ENCODE measurements around the gene NFATC2.

Gene NFATC2

DNA sequence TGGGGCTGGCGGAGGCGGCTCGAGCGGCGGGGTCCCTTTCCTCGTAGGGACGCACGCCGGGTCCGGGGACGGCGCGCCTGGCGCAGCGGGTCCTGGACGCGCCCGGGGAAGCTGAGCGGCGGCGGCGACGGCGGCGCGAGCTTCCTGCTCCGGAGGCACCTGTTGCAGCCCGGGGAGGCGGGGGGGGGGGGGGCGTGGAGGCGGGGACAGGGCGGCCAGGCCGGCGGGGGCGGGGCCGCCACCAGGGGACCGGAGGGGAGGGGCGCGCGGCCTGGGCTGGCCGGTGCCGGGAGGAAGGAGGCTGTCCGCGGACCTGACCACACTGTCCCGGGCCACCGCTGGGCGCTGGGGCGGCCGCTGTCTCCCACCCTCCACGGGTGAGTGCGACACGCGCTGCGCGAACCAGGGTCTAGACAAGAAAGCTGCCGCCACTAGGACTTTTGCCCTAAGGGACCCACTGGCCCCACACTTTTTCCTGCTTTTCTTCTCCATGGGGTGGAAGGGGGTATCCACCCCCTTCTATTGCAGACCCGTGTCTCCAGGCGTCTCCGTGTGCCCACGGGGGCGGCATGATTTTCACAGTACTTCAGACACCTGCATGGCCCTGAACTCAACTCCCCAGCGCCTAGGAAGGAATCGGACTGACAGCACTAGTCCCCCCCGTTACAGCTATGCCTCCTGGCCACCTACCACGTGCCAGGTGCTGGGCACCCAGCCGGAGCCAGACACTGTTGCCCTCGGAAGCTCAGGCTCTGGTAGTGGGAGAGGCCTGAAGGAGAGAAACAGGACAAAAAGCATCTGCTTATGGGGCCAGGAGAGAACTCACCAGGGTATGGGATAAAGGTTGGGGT lies at the start of gene NFATC2:
Gene NFATC2 (minus strand): TSS at position 149 of the 851 bp plus-strand sequence. CDS start 220 bp downstream, outside the sequence.
- peak within 1 kb of the TSS; percentile 14 to 92 (median 59); a peak in 21 of 22 replicates for H3K27ac ChIP-seq
- H3K4me3 ChIP-seq, result peak within 1 kb of the TSS; percentile 43 to 70 (median 60)

GRCh38 chr20:51591871-51592270 lies 49.4 kb upstream of the NFATC2 start:
- no peaks in the 10 kb centered on the region for H3K36me3 ChIP-seq
- H3K4me2 ChIP-seq, result no peak overlapping the region
- no peaks in the 10 kb centered on the region for H4K20me1 ChIP-seq
- no peaks in the 10 kb centered on the region for H3K9me3 ChIP-seq (replicated peaks in 1 of 11)
- H3K4me1 ChIP-seq, result peaks cover 13 to 35% (median 24%) of the 10 kb centered on the region in 10 experiments
- no peak overlapping the region for H3K27ac ChIP-seq
- H3K9ac ChIP-seq, result no peak overlapping the region
- H3K27me3 ChIP-seq, result peaks cover 0 to 6% (median 0%) of the 10 kb centered on the region in 11 experiments; a peak in 1 of 22 replicates
- no peak overlapping the region for H3K4me3 ChIP-seq
- TF ChIP-seq Cebpa-rat (IDR thresholded peaks at IDR 0.05), result no peak

More for the DNA sequence above, at the start of gene NFATC2:
- Histone ChIP-seq H3K4me1 (peaks cover 32 to 42% (median 38%) of the 10 kb centered on the region in 10 experiments), H4K20me1 (no peaks in the 10 kb centered on the region; a peak in 1 of 22 replicates), H3K4me2 (peak within 1 kb of the TSS; percentile 85 to 99 (median 94)), H3K9ac (peak within 1 kb of the TSS; percentile 40 to 86 (median 61); a peak in 21 of 22 replicates), H3K27me3 (peaks cover 0 to 11% (median 0%) of the 10 kb centered on the region in 11 experiments; a peak in 7 of 22 replicates), H3K9me3 (replicated peaks in 1 of 11) (peaks cover 7 to 20% (median 14%) of the 10 kb centered on the region in 11 experiments; a peak in 21 of 22 replicates), H3K36me3 (peaks cover 0 to 19% (median 8%) of the 10 kb centered on the region in 11 experiments; a peak in 12 of 22 replicates)
- no peak for TF ChIP-seq Cebpa-rat (IDR thresholded peaks at IDR 0.05)

GRCh38 chr20:51588762-51589161 lies 46.2 kb upstream of the NFATC2 start:
- Histone ChIP-seq H3K4me2 (no peak overlapping the region), H3K9me3 (replicated peaks in 1 of 11) (no peaks in the 10 kb centered on the region; a peak in 1 of 22 replicates), H4K20me1 (no peaks in the 10 kb centered on the region), H3K36me3 (no peaks in the 10 kb centered on the region), H3K27me3 (no peaks in the 10 kb centered on the region), H3K4me3 (no peak overlapping the region), H3K27ac (no peak overlapping the region), H3K9ac (no peak overlapping the region), H3K4me1 (peaks cover 13 to 22% (median 20%) of the 10 kb centered on the region in 10 experiments; a peak in 19 of 20 replicates)
- TF ChIP-seq Cebpa-rat (IDR thresholded peaks at IDR 0.05), result no peak

DNA sequence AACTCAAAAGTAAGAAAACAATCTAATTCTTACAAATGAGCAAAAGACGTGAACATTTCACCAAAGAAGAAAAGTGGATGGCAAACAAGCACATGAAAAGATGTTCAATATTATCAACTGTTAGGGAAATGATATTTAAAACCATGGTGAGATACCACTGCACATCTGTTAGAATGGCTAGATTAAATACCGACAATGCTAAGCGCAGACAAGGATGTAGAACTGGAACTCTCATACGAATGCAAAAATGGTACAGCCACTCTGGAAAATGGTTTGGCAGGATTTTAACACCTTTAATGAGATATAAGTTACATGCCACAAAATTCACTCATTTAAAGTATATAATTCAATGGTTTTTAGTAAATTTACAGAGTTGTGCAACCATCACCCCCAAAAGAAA lies 44.6 kb upstream of the NFATC2 start:
- Histone ChIP-seq H3K36me3 (no peaks in the 10 kb centered on the region), H3K4me3 (no peak overlapping the region), H4K20me1 (no peaks in the 10 kb centered on the region), H3K4me1 (peaks cover 13 to 22% (median 20%) of the 10 kb centered on the region in 10 experiments; a peak in 19 of 20 replicates), H3K27me3 (no peaks in the 10 kb centered on the region), H3K4me2 (peak overlapping the region in 3 of 11 experiments; percentile 8 to 51 (median 24); a peak in 4 of 22 replicates), H3K9me3 (replicated peaks in 1 of 11) (no peaks in the 10 kb centered on the region; a peak in 1 of 22 replicates), H3K9ac (no peak overlapping the region), H3K27ac (no peak overlapping the region)
- no peak for TF ChIP-seq Cebpa-rat (IDR thresholded peaks at IDR 0.05)

DNA sequence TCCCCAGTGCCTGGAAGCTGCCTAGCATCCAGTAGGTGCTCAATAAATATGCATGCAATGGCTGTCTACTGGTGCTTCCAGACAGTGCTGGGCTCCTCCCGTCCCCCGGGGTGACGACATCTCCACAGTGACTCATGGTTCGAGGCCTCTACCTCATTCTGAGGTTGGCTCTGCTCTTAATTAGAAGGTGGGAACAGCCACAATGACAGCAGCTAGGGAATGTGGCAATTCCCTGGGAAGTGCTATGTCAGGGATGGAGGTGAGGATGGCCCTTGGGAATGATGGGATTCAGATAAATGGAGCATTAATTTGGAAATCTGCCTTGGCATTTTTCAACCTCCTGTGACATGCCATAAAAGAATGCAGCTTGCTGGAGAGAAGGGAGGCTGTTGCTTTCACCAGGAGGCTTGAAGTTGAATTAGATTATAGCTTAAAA lies 43.5 kb upstream of the NFATC2 start:
- Histone ChIP-seq H4K20me1 (no peaks in the 10 kb centered on the region), H3K36me3 (no peaks in the 10 kb centered on the region), H3K27ac (no peak overlapping the region), H3K9me3 (replicated peaks in 1 of 11) (no peaks in the 10 kb centered on the region; a peak in 1 of 22 replicates), H3K4me3 (no peak overlapping the region), H3K4me2 (peak overlapping the region in 8 of 11 experiments; percentile 4 to 51 (median 30); a peak in 9 of 22 replicates), H3K27me3 (no peaks in the 10 kb centered on the region), H3K9ac (no peak overlapping the region), H3K4me1 (peaks cover 13 to 22% (median 20%) of the 10 kb centered on the region in 10 experiments; a peak in 19 of 20 replicates)
- no peak for TF ChIP-seq Cebpa-rat (IDR thresholded peaks at IDR 0.05)

GRCh38 chr20:51585148-51585547 lies 42.6 kb upstream of the NFATC2 start:
- Histone ChIP-seq H3K9ac (no peak overlapping the region), H4K20me1 (no peaks in the 10 kb centered on the region), H3K4me1 (peaks cover 13 to 22% (median 20%) of the 10 kb centered on the region in 10 experiments; a peak in 19 of 20 replicates), H3K9me3 (replicated peaks in 1 of 11) (no peaks in the 10 kb centered on the region; a peak in 1 of 22 replicates), H3K36me3 (no peaks in the 10 kb centered on the region), H3K4me3 (no peak overlapping the region), H3K27me3 (no peaks in the 10 kb centered on the region), H3K27ac (peak overlapping the region in 3 of 11 experiments; percentile 46 to 64 (median 48); a peak in 4 of 22 replicates), H3K4me2 (peak overlapping the region in 10 of 11 experiments; percentile 11 to 54 (median 40); a peak in 16 of 22 replicates)
- TF ChIP-seq Cebpa-rat (IDR thresholded peaks at IDR 0.05), result no peak

DNA sequence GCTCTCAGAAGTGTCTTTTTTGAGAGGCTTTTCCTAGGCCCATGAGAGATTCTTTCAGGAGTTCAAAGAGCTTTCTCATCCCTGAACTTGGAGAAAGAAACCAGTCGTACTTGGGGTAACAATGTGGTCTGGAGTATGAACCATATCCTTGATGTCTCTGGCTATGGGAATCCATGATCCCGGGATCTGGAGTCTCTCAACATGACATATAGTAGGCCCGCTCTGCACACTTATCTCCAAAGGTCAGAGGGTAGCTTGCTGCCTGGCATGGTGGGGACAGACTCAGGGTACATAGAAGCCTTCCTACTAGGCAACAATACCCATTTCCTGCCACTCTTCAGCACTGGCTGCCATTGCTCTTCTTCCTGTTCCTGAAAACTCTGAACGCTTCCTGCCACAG lies 42.2 kb upstream of the NFATC2 start:
- Histone ChIP-seq H3K9ac (no peak overlapping the region), H3K9me3 (replicated peaks in 1 of 11) (no peaks in the 10 kb centered on the region; a peak in 1 of 22 replicates), H4K20me1 (no peaks in the 10 kb centered on the region), H3K4me3 (no peak overlapping the region), H3K27ac (peak overlapping the region in 4 of 11 experiments; percentile 4 to 64 (median 47); a peak in 5 of 22 replicates), H3K27me3 (no peaks in the 10 kb centered on the region), H3K4me2 (peak overlapping the region in 10 of 11 experiments; percentile 11 to 54 (median 40); a peak in 16 of 22 replicates), H3K36me3 (no peaks in the 10 kb centered on the region), H3K4me1 (peaks cover 13 to 22% (median 20%) of the 10 kb centered on the region in 10 experiments; a peak in 19 of 20 replicates)
- no peak for TF ChIP-seq Cebpa-rat (IDR thresholded peaks at IDR 0.05)

- H3K4me3 ChIP-seq, result no peak overlapping the region
- H3K9ac ChIP-seq, result no peak overlapping the region
- H3K36me3 ChIP-seq, result no peaks in the 10 kb centered on the region
- H3K27me3 ChIP-seq, result no peaks in the 10 kb centered on the region
- no peak overlapping the region for H3K4me2 ChIP-seq
- no peaks in the 10 kb centered on the region; a peak in 1 of 22 replicates for H3K9me3 ChIP-seq (replicated peaks in 1 of 11)
- peaks cover 13 to 25% (median 21%) of the 10 kb centered on the region in 10 experiments; a peak in 19 of 20 replicates for H3K4me1 ChIP-seq
- TF ChIP-seq Cebpa-rat (IDR thresholded peaks at IDR 0.05), result no peak
- no peaks in the 10 kb centered on the region for H4K20me1 ChIP-seq
- H3K27ac ChIP-seq, result no peak overlapping the region
Observed at GRCh38 chr20:51584116-51584515, 41.6 kb upstream of the NFATC2 start.

- Histone ChIP-seq H3K4me1 (peaks cover 13 to 28% (median 21%) of the 10 kb centered on the region in 10 experiments; a peak in 19 of 20 replicates), H3K9me3 (replicated peaks in 1 of 11) (no peaks in the 10 kb centered on the region; a peak in 1 of 22 replicates), H4K20me1 (no peaks in the 10 kb centered on the region)
Observed at GRCh38 chr20:51583499-51583898, 41.0 kb upstream of the NFATC2 start.

More at GRCh38 chr20:51583499-51583898, 41.0 kb upstream of the NFATC2 start:
- Histone ChIP-seq H3K9ac (no peak overlapping the region), H3K27ac (no peak overlapping the region), H3K4me3 (no peak overlapping the region), H3K27me3 (no peaks in the 10 kb centered on the region), H3K4me2 (no peak overlapping the region), H3K36me3 (no peaks in the 10 kb centered on the region)
- TF ChIP-seq Cebpa-rat (IDR thresholded peaks at IDR 0.05), result no peak
